GM18951 (cell line): ENCODE results near the gene GALK1.

Experiments
- POLR2A ChIP-seq: IDR thresholded peaks from 4 replicates; pipeline ENCODE4 v1.6.1; 2011; ENCODE audit warnings: mild to moderate bottlenecking; ENCODE audit not compliant: insufficient read length, insufficient read depth; ENCODE audit errors: extremely low read depth
- in situ Hi-C: fragments of 300-500 bp; cut with MboI; formaldehyde crosslinking; loops from one replicate; pipeline ENCODE4 v1.12.0; 2022; ENCODE audit warnings: low sequenced_read_pairs, mixed read lengths, inconsistent platforms; ENCODE audit not compliant: unreplicated experiment

Gene GALK1

DNA sequence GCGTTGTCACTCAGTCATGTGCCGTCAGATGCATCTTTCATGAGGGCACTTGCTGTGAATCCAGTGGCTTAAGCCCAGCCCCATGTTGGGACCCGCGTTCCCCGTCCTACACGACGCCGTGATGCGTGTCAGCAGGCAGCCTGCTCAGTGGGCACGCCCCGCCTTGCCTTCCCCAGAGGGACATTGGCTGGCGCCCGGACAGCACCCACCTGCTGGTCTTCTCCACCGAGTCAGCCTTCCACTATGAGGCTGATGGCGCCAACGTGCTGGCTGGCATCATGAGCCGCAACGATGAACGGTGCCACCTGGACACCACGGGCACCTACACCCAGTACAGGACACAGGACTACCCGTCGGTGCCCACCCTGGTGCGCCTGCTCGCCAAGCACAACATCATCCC lies 34.9 kb downstream of the GALK1 start:
- TF ChIP-seq POLR2A, result no peak
- in situ Hi-C loops, result no loop called here

- no peak for TF ChIP-seq POLR2A
- in situ Hi-C loops, result no loop called here
These were observed 35.6 kb downstream of the GALK1 start for GRCh38 chr17:75729351-75729750.

DNA sequence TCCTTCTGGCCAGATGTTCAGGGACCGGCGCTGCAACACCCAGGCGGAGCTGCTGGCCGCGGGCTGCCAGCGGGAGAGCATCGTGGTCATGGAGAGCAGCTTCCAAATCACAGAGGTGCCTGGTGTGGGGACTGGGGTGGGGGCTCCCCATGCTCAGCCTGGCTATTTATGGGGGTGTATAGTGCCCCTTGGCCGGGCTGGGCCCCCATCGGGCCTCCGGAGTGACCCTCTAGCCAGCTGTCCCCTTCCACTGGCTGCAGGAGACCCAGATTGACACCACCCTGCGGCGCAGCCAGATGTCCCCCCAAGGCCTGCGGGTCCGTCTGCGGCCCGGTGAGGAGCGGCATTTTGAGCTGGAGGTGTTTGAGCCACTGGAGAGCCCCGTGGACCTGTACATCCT lies 37.6 kb downstream of the GALK1 start:
- no peak for TF ChIP-seq POLR2A
- in situ Hi-C loops, result no loop called here

GRCh38 chr17:75725504-75725903 lies 39.5 kb downstream of the GALK1 start:
- TF ChIP-seq POLR2A, result no peak
- in situ Hi-C loops, result no loop called here

GRCh38 chr17:75724016-75725003 lies 40.7 kb downstream of the GALK1 start:
- in situ Hi-C loops, result no loop called here
- no peak for TF ChIP-seq POLR2A

DNA sequence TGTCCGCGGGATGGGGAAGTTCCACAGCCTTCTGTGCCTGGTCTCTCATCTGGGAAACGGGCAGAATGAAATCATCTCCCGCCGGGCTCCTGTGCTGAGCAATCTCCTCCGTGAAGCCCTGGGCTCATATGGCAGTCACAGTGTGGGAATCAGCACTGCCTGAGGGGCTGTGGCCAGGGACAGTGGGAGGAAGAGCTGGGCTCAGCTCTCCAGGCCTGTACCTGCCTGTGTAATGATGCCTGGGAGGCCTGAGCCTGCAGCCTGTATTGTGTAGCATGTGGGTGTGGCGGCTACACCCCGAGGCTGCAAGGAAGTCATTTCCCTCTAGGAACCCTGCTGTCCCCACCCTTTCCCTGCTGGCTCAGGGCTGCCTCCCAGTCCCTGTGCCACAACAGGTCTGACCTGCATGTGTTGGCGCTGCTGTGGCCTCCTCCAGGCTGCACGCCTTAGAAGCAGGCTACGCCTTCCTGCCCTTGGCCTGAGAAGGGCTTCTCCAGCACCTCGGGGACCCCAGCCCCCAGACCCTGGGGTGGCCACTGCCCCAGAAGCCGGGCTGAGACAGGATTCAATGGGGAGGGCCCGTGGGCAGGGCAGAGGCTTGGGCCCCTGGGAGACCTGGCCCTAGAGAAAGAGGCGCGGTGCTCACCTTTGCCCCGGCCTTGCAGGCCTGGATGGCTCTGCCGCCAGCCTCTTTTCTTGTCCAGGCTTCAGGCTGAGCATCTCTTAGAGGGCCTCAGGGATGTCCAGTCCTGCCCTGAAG lies 41.6 kb downstream of the GALK1 start:
- in situ Hi-C loops, result no loop called here
- TF ChIP-seq POLR2A, result no peak

DNA sequence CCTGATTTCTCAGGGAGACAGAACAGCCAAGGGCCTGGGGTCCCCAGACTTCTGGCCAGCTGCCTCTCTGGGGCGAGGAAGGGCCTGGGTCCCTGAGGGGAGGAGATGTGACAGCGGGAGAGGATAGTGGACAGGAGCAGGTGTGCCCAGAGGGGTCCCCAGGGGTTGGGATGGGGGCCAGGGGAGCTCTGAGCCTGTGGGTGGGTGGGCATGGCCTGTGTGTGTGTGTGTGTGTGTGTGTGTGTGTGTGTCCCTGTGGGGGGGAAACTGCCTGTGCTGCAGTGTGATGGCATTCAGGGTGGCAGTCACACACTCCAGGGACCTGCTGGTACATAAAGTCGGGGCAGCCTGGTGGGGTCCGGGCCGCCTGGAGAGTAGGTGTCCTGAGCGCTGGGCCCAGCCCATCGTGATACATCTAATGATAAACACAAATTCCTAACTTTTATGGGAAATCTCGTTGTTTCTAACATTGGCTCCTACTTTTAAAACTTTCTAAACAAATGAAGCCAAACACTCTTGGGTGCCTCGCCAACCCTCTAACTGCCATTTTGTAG lies 42.4 kb downstream of the GALK1 start:
- in situ Hi-C loops, result no loop called here
- no peak for TF ChIP-seq POLR2A

DNA sequence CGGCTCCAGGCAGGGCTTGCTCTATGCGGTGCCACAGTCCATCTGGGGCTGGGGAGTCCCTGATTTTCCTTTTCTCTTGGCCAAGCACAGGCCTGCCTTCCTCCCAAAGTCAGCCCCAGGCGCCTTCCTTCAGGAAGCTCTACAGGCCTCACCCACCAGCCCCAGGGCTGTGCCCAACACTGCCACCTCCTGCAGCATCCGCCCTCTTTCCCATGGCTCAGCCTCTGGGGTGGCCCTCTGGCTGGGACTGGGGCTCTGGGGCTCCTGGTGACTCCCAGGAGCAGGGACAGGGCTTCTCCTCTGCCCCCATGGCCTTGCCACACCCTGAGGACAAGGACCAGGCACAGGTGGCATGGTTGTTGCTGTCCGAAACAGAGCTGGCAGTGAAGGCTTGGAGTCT lies 42.9 kb downstream of the GALK1 start:
- in situ Hi-C loops, result no loop called here
- no peak for TF ChIP-seq POLR2A

DNA sequence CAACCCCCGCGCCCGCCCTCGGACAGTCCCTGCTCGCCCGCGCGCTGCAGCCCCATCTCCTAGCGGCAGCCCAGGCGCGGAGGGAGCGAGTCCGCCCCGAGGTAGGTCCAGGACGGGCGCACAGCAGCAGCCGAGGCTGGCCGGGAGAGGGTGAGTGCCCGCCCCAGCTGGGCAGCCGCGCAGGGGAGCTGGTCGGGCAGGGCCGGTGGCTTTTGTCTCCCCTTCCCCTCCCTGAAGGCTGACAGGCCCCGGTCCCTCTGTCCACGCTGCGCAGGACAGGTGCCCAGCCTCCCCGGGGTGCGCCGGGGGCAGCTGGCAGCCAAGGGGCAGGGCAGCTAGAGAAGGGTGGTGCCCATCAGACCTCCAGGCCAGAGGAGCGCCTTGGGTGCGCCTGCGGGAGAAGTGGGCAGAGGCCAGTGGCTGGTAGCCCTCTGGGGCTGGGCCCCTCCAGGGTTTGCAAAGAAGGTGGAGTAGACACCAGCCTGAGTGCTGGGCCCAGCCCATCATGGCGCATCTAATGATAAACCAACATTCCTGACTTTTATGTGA lies 43.5 kb downstream of the GALK1 start:
- in situ Hi-C loops, result no loop called here

GRCh38 chr17:75720656-75721462 lies 44.1 kb downstream of the GALK1 start, which contains the start of gene ITGB4:
ITGB4 (plus strand) TSS chr17:75721459; CDS start chr17:75724704, 3,245 bp downstream.
- in situ Hi-C loops, result no loop called here
- TF ChIP-seq POLR2A, result no peak

More for the DNA sequence above, 43.5 kb downstream of the GALK1 start:
- TF ChIP-seq POLR2A, result no peak

GRCh38 chr17:75719732-75720131 lies 45.3 kb downstream of the GALK1 start:
- in situ Hi-C loops, result no loop called here
- no peak for TF ChIP-seq POLR2A

- in situ Hi-C loops, result no loop called here
- TF ChIP-seq POLR2A, result no peak
These were observed 52.5 kb downstream of the GALK1 start for GRCh38 chr17:75712446-75712845.
